Hypothalamus (tissue), 51 donors: Measurements from ENCODE around the gene TRPM2.

ENCODE experiments used
- DNase-seq, 51 donors: peaks; one replicate each; lab custom pipeline; 2025; lab: John Stamatoyannopoulos, UW

TRPM2 gene

GRCh38 chr21:44475266-44475845 is 121.9 kb downstream of the TRPM2 start:
- no peak for DNase-seq

DNA sequence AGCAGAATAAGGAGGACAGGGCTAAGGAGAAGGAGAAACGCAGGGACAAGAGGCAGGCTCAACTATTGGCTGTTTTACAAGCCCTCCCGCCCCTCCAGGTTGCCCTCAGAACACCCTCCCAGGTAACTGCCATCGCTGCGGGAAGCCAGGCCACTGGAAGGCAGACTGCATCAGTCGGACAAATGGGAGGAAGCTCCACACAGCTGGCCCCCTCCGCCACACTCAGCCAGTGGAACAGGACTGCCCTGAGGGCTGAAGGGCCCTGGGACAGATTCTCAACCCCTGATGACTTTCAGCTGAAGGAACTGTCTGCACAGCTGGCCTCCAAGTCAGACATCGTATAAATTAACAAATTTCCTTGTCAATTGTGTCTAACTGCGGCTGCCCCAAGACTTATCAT is 123.7 kb downstream of the TRPM2 start:
- no peak for DNase-seq

- no peak for DNase-seq
Measured at GRCh38 chr21:44477712-44478111, 124.3 kb downstream of the TRPM2 start.

- DNase-seq, result peak in 1 of 51 donors; percentile 18
Measured at GRCh38 chr21:44478124-44478800, 124.8 kb downstream of the TRPM2 start.

DNA sequence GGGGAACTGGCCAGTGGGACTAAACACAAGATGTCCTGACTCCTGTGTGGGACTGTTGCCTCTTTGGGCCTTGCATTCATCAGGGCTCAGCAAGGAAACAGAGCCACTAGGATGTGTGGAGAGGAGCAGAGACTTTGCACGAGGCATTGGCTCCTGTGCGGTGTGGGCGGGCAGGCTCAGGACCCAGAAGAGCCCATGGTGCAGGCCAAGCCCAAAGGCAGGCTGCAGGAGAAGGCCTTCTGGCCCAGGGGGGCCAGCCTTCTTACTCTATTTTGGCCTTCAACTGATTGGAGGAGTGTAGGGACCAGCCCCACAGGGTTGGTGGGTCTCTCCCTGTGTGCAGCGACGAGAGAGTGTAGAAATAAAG is 125.4 kb downstream of the TRPM2 start:
- DNase-seq, result no peak

GRCh38 chr21:44479556-44480199 is 126.3 kb downstream of the TRPM2 start:
- peak in 11 of 51 donors; percentile 11 to 49 (median 21) for DNase-seq

GRCh38 chr21:44480200-44481053 is 127.0 kb downstream of the TRPM2 start:
- no peak for DNase-seq

DNA sequence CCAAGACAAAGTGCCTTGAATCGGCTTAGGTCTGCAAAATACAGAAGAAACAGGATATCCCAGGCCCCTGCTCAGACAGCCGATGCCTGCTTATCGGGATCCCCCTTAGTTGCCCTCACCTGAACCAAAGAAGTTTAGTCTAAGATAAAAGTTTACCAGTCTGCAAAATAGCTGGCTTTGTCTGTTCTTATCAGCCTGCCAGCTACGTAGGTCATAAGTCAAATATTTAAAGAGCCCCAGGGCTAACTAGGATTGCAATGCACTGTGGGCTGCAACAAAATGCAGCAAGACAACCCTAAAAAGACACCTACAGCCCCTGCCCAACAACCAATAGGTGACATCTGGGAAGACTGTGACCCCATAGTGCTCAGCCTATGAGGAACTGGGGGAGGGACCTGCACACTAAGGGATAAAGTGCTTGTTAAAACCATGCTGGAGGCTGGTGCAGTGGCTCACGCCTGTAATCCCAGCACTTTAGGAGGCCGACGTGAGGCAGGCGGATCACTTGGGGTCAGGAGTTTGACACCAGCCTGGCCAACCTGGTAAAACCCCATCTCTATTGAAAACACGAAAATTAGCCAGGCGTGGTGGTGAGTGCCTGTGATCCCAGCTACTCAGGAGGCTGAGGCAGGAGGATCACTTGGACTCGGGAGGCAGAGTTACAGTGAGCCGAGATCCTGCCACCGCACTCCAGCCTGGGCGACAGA is 129.3 kb downstream of the TRPM2 start:
- no peak for DNase-seq

GRCh38 chr21:44483288-44484237 is 130.1 kb downstream of the TRPM2 start:
- DNase-seq, result no peak

GRCh38 chr21:44484498-44485253 is 131.3 kb downstream of the TRPM2 start:
- no peak for DNase-seq

DNA sequence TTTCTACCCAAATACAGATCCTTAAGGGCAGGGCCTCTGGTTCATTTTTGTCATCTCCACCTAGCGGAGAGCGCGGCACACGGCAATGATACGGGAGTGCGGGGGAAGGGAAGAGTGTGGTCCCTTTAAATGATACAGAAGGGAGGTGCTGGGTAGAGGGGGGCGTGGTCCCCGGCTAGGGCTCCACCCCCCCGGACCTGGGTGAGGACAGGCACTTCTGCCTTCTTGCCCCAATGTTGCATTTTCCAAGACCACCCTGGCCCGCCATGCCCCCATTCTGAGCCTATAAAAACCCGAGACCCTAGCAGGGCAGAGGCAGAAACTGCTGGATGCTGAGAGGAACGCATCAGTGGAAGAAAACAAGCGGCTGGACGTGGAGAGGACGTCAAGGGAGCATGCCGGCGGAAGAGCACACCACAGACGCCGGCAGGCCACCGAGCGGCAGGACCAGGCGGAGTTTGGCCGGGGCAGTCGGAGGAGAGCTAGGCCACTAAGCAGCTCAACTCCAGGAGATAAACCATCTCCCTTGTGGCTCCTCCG is 131.9 kb downstream of the TRPM2 start:
- no peak for DNase-seq

- no peak for DNase-seq
Measured at GRCh38 chr21:44485796-44486195, 132.4 kb downstream of the TRPM2 start.

DNA sequence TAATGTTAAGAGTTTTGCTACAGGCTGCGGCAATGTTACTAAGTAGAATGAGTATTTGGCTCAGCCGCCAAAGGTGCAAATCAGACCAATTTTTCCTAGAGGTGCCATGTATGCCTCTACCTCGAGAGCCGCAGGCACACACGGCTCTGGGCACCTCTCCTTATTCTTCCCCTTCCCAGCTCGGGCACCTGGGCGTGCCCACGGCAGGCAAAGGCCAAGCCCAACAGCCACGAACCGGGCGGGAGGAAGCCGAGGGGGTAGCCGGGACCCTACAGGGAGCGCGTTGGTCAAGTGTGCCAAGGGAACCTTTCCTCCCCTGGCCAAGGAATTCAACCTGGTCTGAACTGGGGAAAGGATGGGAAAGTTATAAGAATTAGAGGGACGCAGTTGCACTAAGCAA is 132.9 kb downstream of the TRPM2 start:
- DNase-seq, result no peak

- no peak for DNase-seq
Measured at GRCh38 chr21:44487831-44488230, 134.4 kb downstream of the TRPM2 start.

- no peak for DNase-seq
Measured at GRCh38 chr21:44489962-44490361, 136.5 kb downstream of the TRPM2 start.

- DNase-seq, result no peak
Measured at GRCh38 chr21:44490405-44490804, 137.0 kb downstream of the TRPM2 start.

DNA sequence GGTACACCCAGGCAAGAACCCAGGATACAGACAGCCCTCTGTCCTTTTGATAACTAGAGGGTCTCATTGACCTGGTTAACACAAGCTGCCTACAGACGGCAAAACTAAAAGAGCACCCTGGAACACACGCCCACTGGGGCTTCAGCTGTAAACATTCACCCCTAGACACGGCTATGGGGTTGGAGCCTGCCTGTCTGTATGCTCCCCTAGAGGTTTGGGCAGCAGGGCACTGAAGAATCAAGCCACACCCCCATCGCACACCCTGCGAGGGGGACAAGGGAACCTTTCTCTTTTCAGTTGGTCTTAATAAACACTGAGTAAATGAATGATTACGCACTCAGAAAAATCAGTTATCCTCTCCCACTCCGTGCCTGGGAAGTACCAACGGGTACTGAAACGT is 137.4 kb downstream of the TRPM2 start:
- DNase-seq, result no peak
